OCI-M2 (cell line): Measurements from ENCODE around the gene ATF7.
"Not testable (repeated sequence)": the region's sequence is repeated elsewhere in the genome, so short reads cannot be mapped to it uniquely, and the experiment has no call there.

Experiments
- DNase-seq: peaks from one replicate; lab custom pipeline; 2025; ENCODE audit not compliant: unreplicated experiment; lab: John Stamatoyannopoulos, UW

Gene ATF7

GRCh38 chr12:53567961-53568808 lies 58.0 kb downstream of the ATF7 start:
- DNase-seq = no peak

GRCh38 chr12:53565376-53565775 lies 60.8 kb downstream of the ATF7 start:
- DNase-seq = not testable (repeated sequence)

- no peak for DNase-seq
Measured at GRCh38 chr12:53564941-53565340, 61.2 kb downstream of the ATF7 start.

GRCh38 chr12:53564278-53564677 lies 61.9 kb downstream of the ATF7 start:
- no peak for DNase-seq

GRCh38 chr12:53563452-53564028 lies 62.6 kb downstream of the ATF7 start:
- DNase-seq = no peak

GRCh38 chr12:53561590-53561953 lies 64.6 kb downstream of the ATF7 start:
- DNase-seq = no peak

GRCh38 chr12:53560912-53561589 lies 65.1 kb downstream of the ATF7 start:
- DNase-seq = no peak

- DNase-seq = no peak
Measured at GRCh38 chr12:53560351-53560750, 65.8 kb downstream of the ATF7 start.

- no peak for DNase-seq
Measured at GRCh38 chr12:53558631-53559030, 67.6 kb downstream of the ATF7 start.

- no peak for DNase-seq
Measured at GRCh38 chr12:53552361-53553327, 73.5 kb downstream of the ATF7 start.

GRCh38 chr12:53551889-53552291 lies 74.3 kb downstream of the ATF7 start:
- no peak for DNase-seq

GRCh38 chr12:53550595-53550994 lies 75.6 kb downstream of the ATF7 start:
- no peak for DNase-seq

- DNase-seq = not testable (repeated sequence)
Measured at GRCh38 chr12:53550131-53550530, 76.1 kb downstream of the ATF7 start.

- not testable (repeated sequence) for DNase-seq
Measured at GRCh38 chr12:53548354-53548753, 77.8 kb downstream of the ATF7 start.

GRCh38 chr12:53543539-53543938 lies 82.6 kb downstream of the ATF7 start:
- no peak for DNase-seq

GRCh38 chr12:53539526-53539925 lies 86.7 kb downstream of the ATF7 start:
- no peak for DNase-seq

GRCh38 chr12:53538209-53538689 lies 87.9 kb downstream of the ATF7 start:
- no peak for DNase-seq

GRCh38 chr12:53536962-53537361 lies 89.2 kb downstream of the ATF7 start:
- no peak for DNase-seq

GRCh38 chr12:53533471-53533870 lies 92.7 kb downstream of the ATF7 start:
- no peak for DNase-seq

GRCh38 chr12:53532524-53533445 lies 93.4 kb downstream of the ATF7 start:
- DNase-seq = no peak
